Caco-2 (cell line): ENCODE data around the gene BRD3OS. TPM values are rescaled to one million over a fixed set of nuclear protein-coding genes. Genes with fewer than 3 reads are reported as not detected.

Experiments
- BruUV-seq: library from RNA; stranded (reverse); fragments of 400-500 nt; replicated peaks from 2 replicates; lab custom pipeline; 2021; lab: Mats Ljungman, UMichigan
- CTCF ChIA-PET: fragments of 300-600 bp; sonication (Branson Sonifier 250); formaldehyde crosslinking; loops from one replicate; lab custom pipeline; 2022; ENCODE audit warnings: antibody characterized with exemption; lab: Charles Lee
- POLR2A ChIA-PET: fragments of 300-600 bp; sonication (Branson Sonifier 250); formaldehyde crosslinking; loops from one replicate; lab custom pipeline; 2022; ENCODE audit warnings: antibody characterized with exemption; lab: Charles Lee
- DNase-seq, 2 experiments: peaks; one replicate each; pipeline versions ENCODE4 v3.0.0 to v3.0.0-alpha.2; 2020 to 2022
- H3K27me3 ChIP-seq: replicated peaks from 2 replicates; pipeline ENCODE4 v1.6.0; 2011; ENCODE audit warnings: low read length; ENCODE audit not compliant: control insufficient read depth, insufficient read depth
- H3K36me3 ChIP-seq: 2 replicates; pipeline ENCODE4 v1.5.1; 2011; ENCODE audit warnings: low read length; ENCODE audit not compliant: control insufficient read depth, insufficient read depth
- H3K4me1 ChIP-seq: fragments of 250-450 bp; sonication (Bioruptor Pico); 2 replicates; pipeline ENCODE4 v1.5.1; 2020; ENCODE audit warnings: mild to moderate bottlenecking
- H3K4me3 ChIP-seq: 2 replicates; pipeline ENCODE4 v1.5.1; 2011; ENCODE audit warnings: low read depth, mild to moderate bottlenecking, control low read depth, low read length
- H3K9me3 ChIP-seq: fragments of 250-450 bp; sonication (Bioruptor Pico); 2 replicates; pipeline ENCODE4 v1.5.1; 2020; ENCODE audit warnings: mild to moderate bottlenecking, moderate library complexity
- H3K27ac Mint-ChIP-seq: one replicate; pipeline ENCODE4 v1.8.0; 2022; ENCODE audit warnings: mixed read lengths; ENCODE audit not compliant: unreplicated experiment
- H3K27me3 Mint-ChIP-seq: one replicate; pipeline ENCODE4 v1.8.0; 2022; ENCODE audit warnings: mixed read lengths; ENCODE audit not compliant: insufficient read depth, unreplicated experiment
- H3K36me3 Mint-ChIP-seq: one replicate; pipeline ENCODE4 v1.8.0; 2022; ENCODE audit warnings: mild to moderate bottlenecking, mixed read lengths; ENCODE audit not compliant: insufficient read depth, unreplicated experiment
- H3K4me1 Mint-ChIP-seq: one replicate; pipeline ENCODE4 v1.8.0; 2022; ENCODE audit warnings: low read depth, mixed read lengths; ENCODE audit not compliant: unreplicated experiment
- H3K4me3 Mint-ChIP-seq: one replicate; pipeline ENCODE4 v1.8.0; 2022; ENCODE audit warnings: mild to moderate bottlenecking, moderate library complexity, mixed read lengths; ENCODE audit not compliant: unreplicated experiment
- H3K9me3 Mint-ChIP-seq: one replicate; pipeline ENCODE4 v1.8.0; 2022; ENCODE audit warnings: mixed read lengths; ENCODE audit not compliant: unreplicated experiment
- intact Hi-C: fragments of 100-400 bp; cut with micrococcal nuclease; formaldehyde crosslinking; loops from one replicate; pipeline ENCODE4 v1.10.0; 2022; ENCODE audit not compliant: unreplicated experiment
- total RNA-seq: library from RNA; stranded (reverse); gene quantifications from 2 replicates; pipeline ENCODE4 v1.2.3, GENCODE V29; 2022
- TF ChIP-seq, protein P1 (sequence below), 2 experiments: fragments of 200-600 bp in 1 of 2; IDR thresholded peaks; 1 replicate in 1 of 2; 2 replicates in 1 of 2; pipeline versions ENCODE4 v1.5.1 to v1.8.0; 2011 to 2022; ENCODE audit warnings: antibody characterized with exemption in 1 of 2, control low read depth in 1 of 2, inconsistent platforms in 1 of 2, low read depth in 1 of 2, low read length in 1 of 2, mild to moderate bottlenecking in 1 of 2, moderate library complexity in 1 of 2; ENCODE audit not compliant: insufficient read depth in 1 of 2, severe bottlenecking in 1 of 2, unreplicated experiment in 1 of 2

The BRD3OS gene
- total RNA-seq, 1 experiment from 2014 or later, result 9.4 TPM

DNA sequence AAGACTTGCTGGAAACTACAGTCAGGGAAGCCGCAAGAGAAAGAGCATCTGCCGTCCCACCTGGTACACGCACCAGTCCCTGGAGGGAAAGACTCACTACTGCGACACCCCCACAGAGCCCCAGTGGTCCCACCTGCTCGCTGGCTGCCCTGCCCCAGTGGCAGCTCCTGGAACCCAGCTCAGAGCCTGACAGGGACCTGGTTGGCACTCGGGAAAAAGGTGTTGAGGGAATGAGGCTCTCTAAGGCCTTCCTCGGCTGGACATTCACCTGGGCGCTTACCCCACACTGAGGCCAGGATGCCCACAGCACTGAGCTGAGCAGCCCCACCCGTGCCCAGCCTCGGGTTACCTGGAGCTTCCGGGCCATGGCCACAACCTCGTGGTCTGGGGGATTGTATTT, 19.7 kb downstream of the BRD3OS start:
- Histone ChIP-seq H3K36me3 (no peaks in the 10 kb centered on the region; the same call in none of the 2 replicates), H3K9me3 (no peaks in the 10 kb centered on the region), H3K27me3 (no peaks in the 10 kb centered on the region), H3K4me1 (no peaks in the 10 kb centered on the region), H3K4me3 (no peak overlapping the region)
- Mint-ChIP-seq H3K9me3 (no peaks in the 10 kb centered on the region), H3K27me3 (no peaks in the 10 kb centered on the region), H3K4me1 (no peaks in the 10 kb centered on the region), H3K36me3 (peaks cover 39% of the 10 kb centered on the region), H3K4me3 (no peak overlapping the region), H3K27ac (no peak overlapping the region)
- POLR2A ChIA-PET, result no interaction called here
- no peak for DNase-seq
- intact Hi-C loops, result no loop called here
- CTCF ChIA-PET, result no interaction called here
- no TSS peak for BruUV-seq
- TF ChIP-seq, protein P1, sequence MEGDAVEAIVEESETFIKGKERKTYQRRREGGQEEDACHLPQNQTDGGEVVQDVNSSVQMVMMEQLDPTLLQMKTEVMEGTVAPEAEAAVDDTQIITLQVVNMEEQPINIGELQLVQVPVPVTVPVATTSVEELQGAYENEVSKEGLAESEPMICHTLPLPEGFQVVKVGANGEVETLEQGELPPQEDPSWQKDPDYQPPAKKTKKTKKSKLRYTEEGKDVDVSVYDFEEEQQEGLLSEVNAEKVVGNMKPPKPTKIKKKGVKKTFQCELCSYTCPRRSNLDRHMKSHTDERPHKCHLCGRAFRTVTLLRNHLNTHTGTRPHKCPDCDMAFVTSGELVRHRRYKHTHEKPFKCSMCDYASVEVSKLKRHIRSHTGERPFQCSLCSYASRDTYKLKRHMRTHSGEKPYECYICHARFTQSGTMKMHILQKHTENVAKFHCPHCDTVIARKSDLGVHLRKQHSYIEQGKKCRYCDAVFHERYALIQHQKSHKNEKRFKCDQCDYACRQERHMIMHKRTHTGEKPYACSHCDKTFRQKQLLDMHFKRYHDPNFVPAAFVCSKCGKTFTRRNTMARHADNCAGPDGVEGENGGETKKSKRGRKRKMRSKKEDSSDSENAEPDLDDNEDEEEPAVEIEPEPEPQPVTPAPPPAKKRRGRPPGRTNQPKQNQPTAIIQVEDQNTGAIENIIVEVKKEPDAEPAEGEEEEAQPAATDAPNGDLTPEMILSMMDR (IDR thresholded peaks at IDR 0.05; ENCODE audit: insufficient read depth in 1 of 2, low read depth in 1 of 2, low read length in 1 of 2, severe bottlenecking in 1 of 2, unreplicated experiment in 1 of 2), result no peak

DNA sequence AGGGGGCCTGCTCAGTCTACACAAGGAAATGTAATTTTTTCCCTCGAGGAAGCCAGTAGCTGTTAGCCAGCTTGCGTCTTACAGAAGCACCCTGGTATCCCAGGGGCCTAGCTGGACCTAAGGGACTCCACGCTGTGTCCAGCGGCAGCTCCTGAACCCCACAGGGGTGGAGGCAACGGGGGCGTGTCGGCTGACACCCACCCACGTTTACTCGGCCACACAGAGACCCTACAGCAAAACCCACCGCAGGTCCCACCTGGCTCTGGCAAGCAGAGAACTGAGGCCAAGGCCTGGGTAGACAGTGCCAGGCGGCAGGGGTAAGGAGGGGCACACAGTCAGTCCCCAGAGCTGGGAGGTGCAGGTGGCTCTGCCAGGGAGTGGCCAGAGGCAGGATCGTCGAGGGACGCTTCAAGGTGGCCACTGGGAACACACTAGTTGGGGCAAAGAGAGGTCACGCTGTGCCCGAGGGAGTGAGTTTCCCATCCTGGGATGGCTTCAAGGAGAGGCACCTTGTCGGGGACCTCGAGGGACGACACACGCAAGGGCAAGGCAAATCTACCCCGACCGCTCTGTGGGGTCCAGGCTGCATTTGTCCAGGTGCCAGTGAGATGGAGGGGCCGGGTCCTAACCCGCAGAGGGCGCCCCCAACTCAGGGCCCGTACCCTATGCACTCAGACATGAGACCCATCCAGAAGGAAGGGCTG, 20.7 kb downstream of the BRD3OS start:
- no peaks in the 10 kb centered on the region for H3K27me3 Mint-ChIP-seq
- Histone ChIP-seq H3K4me3 (no peak overlapping the region), H3K9me3 (no peaks in the 10 kb centered on the region), H3K27me3 (no peaks in the 10 kb centered on the region), H3K4me1 (no peaks in the 10 kb centered on the region), H3K36me3 (no peaks in the 10 kb centered on the region; the same call in none of the 2 replicates)
- TF ChIP-seq, protein P1 (IDR thresholded peaks at IDR 0.05; ENCODE audit: insufficient read depth in 1 of 2, low read depth in 1 of 2, low read length in 1 of 2, severe bottlenecking in 1 of 2, unreplicated experiment in 1 of 2), result no peak
- H3K4me1 Mint-ChIP-seq, result no peaks in the 10 kb centered on the region
- no peak overlapping the region for H3K27ac Mint-ChIP-seq
- H3K4me3 Mint-ChIP-seq, result no peak overlapping the region
- POLR2A ChIA-PET, result no interaction called here
- no peaks in the 10 kb centered on the region for H3K9me3 Mint-ChIP-seq
- no peak for DNase-seq
- peaks cover 45% of the 10 kb centered on the region for H3K36me3 Mint-ChIP-seq
- intact Hi-C loops, result no loop called here
- CTCF ChIA-PET, result no interaction called here
- no TSS peak for BruUV-seq

DNA sequence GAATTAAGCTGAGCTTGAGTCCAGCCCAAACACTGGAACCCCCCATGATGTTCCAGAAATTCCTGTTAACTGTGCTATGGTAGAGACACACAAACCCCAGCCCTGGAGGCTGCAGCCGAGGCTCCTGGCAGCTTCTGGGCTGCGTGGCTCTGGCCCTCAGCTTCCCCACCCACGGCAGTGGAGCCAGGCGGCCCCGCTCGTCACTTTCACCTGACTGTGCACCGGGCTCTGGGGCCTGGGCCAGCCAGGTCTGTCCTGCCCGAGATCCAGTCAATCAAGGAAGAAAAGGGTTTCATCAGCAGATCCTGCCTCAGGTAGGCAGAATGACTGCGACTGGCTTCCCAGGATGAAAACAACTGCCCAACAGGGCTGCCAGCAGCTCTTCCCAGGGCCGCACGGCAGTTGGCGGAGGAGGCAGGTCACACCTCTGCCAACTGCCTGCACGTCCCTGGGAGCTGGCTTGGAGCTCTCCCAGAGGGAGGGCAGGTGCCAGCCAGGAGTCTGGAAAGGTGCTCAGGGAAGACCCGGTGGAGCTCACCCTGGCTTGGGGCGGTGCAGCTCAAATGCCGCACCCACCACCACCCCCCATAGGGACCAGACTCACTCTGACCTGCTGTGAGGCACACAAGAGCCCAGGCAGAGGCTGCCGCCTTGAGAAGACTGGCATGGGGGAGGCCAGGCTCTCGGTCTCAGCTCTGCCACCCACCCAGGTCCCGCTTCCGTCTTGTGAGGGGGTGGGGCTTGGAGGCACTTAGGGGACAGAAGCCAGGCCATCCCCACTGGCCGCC, 21.8 kb downstream of the BRD3OS start:
- Histone ChIP-seq H3K4me1 (no peaks in the 10 kb centered on the region), H3K36me3 (peaks cover 2% of the 10 kb centered on the region), H3K27me3 (no peaks in the 10 kb centered on the region), H3K9me3 (no peaks in the 10 kb centered on the region), H3K4me3 (no peak overlapping the region)
- no peaks in the 10 kb centered on the region for H3K27me3 Mint-ChIP-seq
- H3K9me3 Mint-ChIP-seq, result no peaks in the 10 kb centered on the region
- POLR2A ChIA-PET, result no interaction called here
- BruUV-seq, result no TSS peak
- DNase-seq, result no peak
- TF ChIP-seq, protein P1 (IDR thresholded peaks at IDR 0.05; ENCODE audit: insufficient read depth in 1 of 2, low read depth in 1 of 2, low read length in 1 of 2, severe bottlenecking in 1 of 2, unreplicated experiment in 1 of 2), result no peak
- H3K27ac Mint-ChIP-seq, result no peak overlapping the region
- CTCF ChIA-PET, result no interaction called here
- H3K4me1 Mint-ChIP-seq, result no peaks in the 10 kb centered on the region
- intact Hi-C loops, result no loop called here
- H3K36me3 Mint-ChIP-seq, result peaks cover 56% of the 10 kb centered on the region
- no peak overlapping the region for H3K4me3 Mint-ChIP-seq
